Spleen (tissue), 11 donors: ENCODE data around the gene MBOAT2. TPM values are rescaled to one million over a fixed set of nuclear protein-coding genes. Genes with fewer than 3 reads are reported as not detected.

Experiments
- DNase-seq: peaks from one replicate; pipeline ENCODE4 v3.0.0-alpha.2; 2020
- H3K27ac ChIP-seq, 8 donors: fragments of 200-600 bp; sonication (generic) in 7 of 8; 1 replicate in 4 of 8; 2 replicates in 4 of 8; pipeline versions ENCODE4 v1.5.0 to v1.8.0; 2016 to 2021; ENCODE audit warnings: inconsistent platforms in 4 of 8, mild to moderate bottlenecking in 4 of 8, moderate library complexity in 1 of 8
- H3K27me3 ChIP-seq, 7 donors: fragments of 200-600 bp; sonication (generic) in 6 of 7; replicated peaks in 1 of 7; 1 replicate in 4 of 7; 2 replicates in 3 of 7; pipeline versions ENCODE4 v1.5.0 to v1.8.0; 2016 to 2021; ENCODE audit warnings: inconsistent platforms in 3 of 7, mild to moderate bottlenecking in 1 of 7
- H3K36me3 ChIP-seq, 6 donors: fragments of 200-600 bp; sonication (generic) in 5 of 6; 1 replicate in 4 of 6; 2 replicates in 2 of 6; pipeline versions ENCODE4 v1.5.0 to v1.8.0; 2016 to 2021; ENCODE audit warnings: inconsistent platforms in 2 of 6
- H3K4me1 ChIP-seq, 6 donors: fragments of 200-600 bp; sonication (generic) in 5 of 6; 1 replicate in 3 of 6; 2 replicates in 3 of 6; pipeline versions ENCODE4 v1.5.0 to v1.8.0; 2016 to 2021; ENCODE audit warnings: inconsistent platforms in 3 of 6
- H3K4me3 ChIP-seq, 8 donors: fragments of 200-600 bp; sonication (generic) in 7 of 8; 1 replicate in 4 of 8; 2 replicates in 4 of 8; pipeline versions ENCODE4 v1.5.0 to v1.8.0; 2016 to 2021; ENCODE audit warnings: inconsistent platforms in 4 of 8, mild to moderate bottlenecking in 4 of 8, moderate library complexity in 2 of 8
- H3K9me3 ChIP-seq, 8 donors: fragments of 200-600 bp; sonication (generic) in 7 of 8; 1 replicate in 4 of 8; 2 replicates in 4 of 8; pipeline versions ENCODE4 v1.5.0 to v1.8.0; 2016 to 2021; ENCODE audit warnings: inconsistent platforms in 4 of 8
- POLR2A ChIP-seq, 3 donors: fragments of 450-650 bp; IDR thresholded peaks; one replicate each; pipeline ENCODE4 v1.5.1; 2017; ENCODE audit warnings: antibody characterized with exemption in 3 of 3, mild to moderate bottlenecking in 1 of 3
- POLR2AphosphoS5 ChIP-seq, 3 donors: sonication (generic); formaldehyde crosslinking; IDR thresholded peaks; one replicate each; pipeline ENCODE4 v1.5.1; 2017; ENCODE audit warnings: antibody characterized with exemption in 3 of 3
- WGBS, 5 donors: extraction: QIAGEN DNeasy Blood & Tissue Kit in 3 of 5; methylation state at CpG; one replicate each; pipeline versions ENCODE4 v1.1.5 to v1.1.7; 2013 to 2018; 5-methylcytosine and 5-hydroxymethylcytosine counted together
- intact Hi-C: fragments of 100-400 bp; cut with DNase I; formaldehyde crosslinking; loops from one replicate; pipeline ENCODE4 v1.15.0; 2023; ENCODE audit warnings: low total_unique reads
- polyA plus RNA-seq, 3 donors: library from polyadenylated mRNA; stranded (reverse); fragments of 200-250 nt; gene quantifications; one replicate each; pipeline ENCODE4 v1.2.1, GENCODE V29; 2013
- total RNA-seq, 7 donors: library from RNA; depleted of rRNA in 3 of 7; stranded (reverse); fragments of >200 nt in 3 of 7; fragmentation: NEBNext Ultra II Directional in 4 of 7; extraction: Animal tissue kit (Norgen Biotek cat#: 25700) in 4 of 7; gene quantifications; one replicate each; pipeline versions ENCODE4 v1.1.0 to v1.2.1, GENCODE V29; 2016 to 2021
- TF ChIP-seq, protein P1 (sequence below), 11 experiments: fragments of 200-600 bp in 7 of 11; fragments of 450-650 bp in 4 of 11; sonication (generic) in 4 of 11; IDR thresholded peaks in 8 of 11; conservative IDR thresholded peaks in 3 of 11; 1 replicate in 7 of 11; 2 replicates in 4 of 11; pipeline versions ENCODE4 v1.4.0 to v1.8.0; 2016 to 2021; ENCODE audit warnings: antibody characterized with exemption in 11 of 11, inconsistent platforms in 4 of 11, mild to moderate bottlenecking in 1 of 11
- donor health status: healthy with polysubstance abuse.
- donor health status: DM: no; HTN: no; CAD: no; lungs with moderate emphysema.
- donor health status: DM: no; HTN: no; CAD: no.
- donor health status: Bipolar disorder and iron deficiency.
- donor health status: healthy.
- donor health status: DM: no; HTN: no; CAD: no.
- donor health status: DM: yes; HTN: yes; CAD: no.

MBOAT2 gene
- total and polyA plus RNA-seq, 10 donors, result 1.9 to 44.1 (median 18.3) TPM

DNA sequence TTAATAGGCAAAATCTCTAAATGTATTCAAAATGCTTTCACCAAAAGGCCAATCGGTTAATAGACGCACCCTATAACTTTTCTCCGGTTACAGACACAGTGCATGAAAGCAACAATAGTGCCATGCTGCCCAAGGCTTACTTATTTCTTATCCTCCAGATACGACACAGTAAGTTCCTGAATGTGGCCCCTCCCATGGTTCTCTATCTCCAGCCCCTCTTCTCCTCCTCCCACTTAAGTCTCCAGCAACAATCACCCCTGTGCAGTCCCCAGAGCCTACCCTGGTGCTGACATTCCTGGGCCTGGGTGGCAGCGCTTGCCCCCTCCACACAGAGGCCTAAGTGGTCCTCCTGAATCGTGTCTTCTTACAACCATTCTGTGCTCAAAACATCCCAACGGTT, 169.6 kb downstream of the MBOAT2 start:
- Histone ChIP-seq H3K4me3 (no peak overlapping the region), H3K36me3 (no peaks in the 10 kb centered on the region), H3K27ac (no peak overlapping the region), H3K9me3 (no peaks in the 10 kb centered on the region), H3K4me1 (peaks cover 22 to 79% (median 41%) of the 10 kb centered on the region in 6 donors), H3K27me3 (no peaks in the 10 kb centered on the region)
- DNase-seq, result no peak
- intact Hi-C loops, result no loop called here
- WGBS, 5 donors, result 86 to 96% (median 93%) methylated on average over 7 of the region's 7 CpGs
- TF ChIP-seq POLR2AphosphoS5 (IDR thresholded peaks at IDR 0.05), result no peak
- TF ChIP-seq, protein P1, sequence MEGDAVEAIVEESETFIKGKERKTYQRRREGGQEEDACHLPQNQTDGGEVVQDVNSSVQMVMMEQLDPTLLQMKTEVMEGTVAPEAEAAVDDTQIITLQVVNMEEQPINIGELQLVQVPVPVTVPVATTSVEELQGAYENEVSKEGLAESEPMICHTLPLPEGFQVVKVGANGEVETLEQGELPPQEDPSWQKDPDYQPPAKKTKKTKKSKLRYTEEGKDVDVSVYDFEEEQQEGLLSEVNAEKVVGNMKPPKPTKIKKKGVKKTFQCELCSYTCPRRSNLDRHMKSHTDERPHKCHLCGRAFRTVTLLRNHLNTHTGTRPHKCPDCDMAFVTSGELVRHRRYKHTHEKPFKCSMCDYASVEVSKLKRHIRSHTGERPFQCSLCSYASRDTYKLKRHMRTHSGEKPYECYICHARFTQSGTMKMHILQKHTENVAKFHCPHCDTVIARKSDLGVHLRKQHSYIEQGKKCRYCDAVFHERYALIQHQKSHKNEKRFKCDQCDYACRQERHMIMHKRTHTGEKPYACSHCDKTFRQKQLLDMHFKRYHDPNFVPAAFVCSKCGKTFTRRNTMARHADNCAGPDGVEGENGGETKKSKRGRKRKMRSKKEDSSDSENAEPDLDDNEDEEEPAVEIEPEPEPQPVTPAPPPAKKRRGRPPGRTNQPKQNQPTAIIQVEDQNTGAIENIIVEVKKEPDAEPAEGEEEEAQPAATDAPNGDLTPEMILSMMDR (IDR thresholded peaks at IDR 0.05 in 8 of 11, conservative IDR thresholded peaks at IDR 0.05 in 3 of 11), result no peak
- TF ChIP-seq POLR2A (IDR thresholded peaks at IDR 0.05), result no peak

DNA sequence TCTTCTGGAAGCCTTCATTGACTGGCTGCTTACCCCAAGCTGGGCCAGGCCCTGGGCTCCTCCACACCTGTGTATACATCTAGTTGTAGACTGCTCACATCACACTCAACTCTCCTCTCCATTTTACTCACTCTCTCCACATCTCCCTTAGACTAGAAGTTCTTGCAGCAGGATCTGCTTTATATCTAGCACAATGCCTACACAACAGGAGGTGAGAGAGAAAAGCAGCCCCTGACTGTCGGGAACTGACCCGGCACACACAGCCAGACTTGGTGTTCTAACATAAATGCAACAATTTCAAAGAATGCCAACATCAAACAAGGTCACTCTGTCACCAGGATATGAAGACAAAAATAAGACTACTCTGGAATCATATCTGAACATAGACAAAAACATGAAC, 172.0 kb downstream of the MBOAT2 start:
- no peaks in the 10 kb centered on the region for H3K27me3 ChIP-seq
- H3K27ac ChIP-seq, result no peak overlapping the region
- H3K4me1 ChIP-seq, result peaks cover 16 to 73% (median 31%) of the 10 kb centered on the region in 6 donors
- no peaks in the 10 kb centered on the region for H3K9me3 ChIP-seq
- no peak overlapping the region for H3K4me3 ChIP-seq
- no peak for TF ChIP-seq POLR2A (IDR thresholded peaks at IDR 0.05)
- TF ChIP-seq POLR2AphosphoS5 (IDR thresholded peaks at IDR 0.05), result no peak
- TF ChIP-seq, protein P1 (IDR thresholded peaks at IDR 0.05 in 8 of 11, conservative IDR thresholded peaks at IDR 0.05 in 3 of 11), result no peak
- 95 to 100% (median 98%) methylated on average over 2 of the region's 2 CpGs for WGBS, 5 donors
- DNase-seq, result no peak
- intact Hi-C loops, result no loop called here
- H3K36me3 ChIP-seq, result peaks cover 0 to 12% (median 4%) of the 10 kb centered on the region in 6 donors

DNA sequence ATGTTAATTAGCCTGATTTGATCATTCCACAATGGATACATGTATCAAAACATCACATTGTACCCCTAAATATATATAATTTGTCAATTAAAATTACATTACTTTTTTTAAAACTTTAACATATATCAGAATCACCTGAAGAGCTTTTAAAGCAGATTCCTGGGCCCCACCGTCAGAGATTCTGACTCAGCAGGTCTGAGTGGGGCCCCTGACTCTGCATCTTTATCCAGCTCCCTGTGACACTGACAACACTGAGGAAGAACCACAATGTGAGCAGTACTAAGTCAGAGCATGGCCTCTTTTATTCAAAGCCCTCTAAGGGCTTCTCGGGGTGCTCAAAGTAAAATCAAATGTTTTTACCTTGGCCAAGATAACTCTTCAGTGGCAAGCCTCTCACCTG, 175.8 kb downstream of the MBOAT2 start:
- Histone ChIP-seq H3K27ac (no peak overlapping the region), H3K9me3 (no peaks in the 10 kb centered on the region), H3K27me3 (no peaks in the 10 kb centered on the region), H3K4me1 (peaks cover 0 to 37% (median 4%) of the 10 kb centered on the region in 6 donors), H3K36me3 (peaks cover 0 to 39% (median 27%) of the 10 kb centered on the region in 6 donors), H3K4me3 (no peak overlapping the region)
- intact Hi-C loops, result no loop called here
- TF ChIP-seq, protein P1 (IDR thresholded peaks at IDR 0.05 in 8 of 11, conservative IDR thresholded peaks at IDR 0.05 in 3 of 11), result no peak
- TF ChIP-seq POLR2AphosphoS5 (IDR thresholded peaks at IDR 0.05) (no peak), POLR2A (IDR thresholded peaks at IDR 0.05) (no peak)
- WGBS, 5 donors, result 86 to 97% (median 93%) methylated on average over 2 of the region's 2 CpGs
- DNase-seq, result no peak

DNA sequence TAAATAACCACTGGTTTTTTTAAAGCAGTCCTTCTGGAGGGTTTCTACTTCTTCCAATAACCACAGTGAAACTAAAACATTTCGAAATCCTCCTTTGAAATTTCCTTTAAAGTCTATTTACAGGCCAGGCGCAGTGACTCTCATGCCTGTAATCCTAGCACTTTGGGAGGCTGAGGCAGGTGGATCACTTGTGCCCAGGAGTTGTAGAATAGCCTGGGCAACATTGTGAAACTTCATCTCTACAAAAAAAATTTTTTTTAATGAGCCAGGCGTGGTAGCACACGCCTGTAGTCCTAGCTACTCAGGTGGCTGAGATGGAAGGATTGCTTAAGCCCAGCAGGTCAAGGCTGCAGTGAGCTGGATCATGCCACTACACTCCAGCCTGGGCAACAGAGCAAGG, 181.3 kb downstream of the MBOAT2 start:
- no peaks in the 10 kb centered on the region for H3K9me3 ChIP-seq
- 52 to 76% (median 63%) methylated on average over 4 of the region's 4 CpGs for WGBS, 5 donors
- H3K27ac ChIP-seq, result peak overlapping the region in 3 of 8 donors; percentile 6 to 54 (median 16)
- peaks cover 0 to 23% (median 6%) of the 10 kb centered on the region in 6 donors for H3K4me1 ChIP-seq
- H3K36me3 ChIP-seq, result peaks cover 0 to 83% (median 39%) of the 10 kb centered on the region in 6 donors
- no peak for DNase-seq
- H3K27me3 ChIP-seq, result no peaks in the 10 kb centered on the region
- TF ChIP-seq POLR2A (IDR thresholded peaks at IDR 0.05) (no peak), POLR2AphosphoS5 (IDR thresholded peaks at IDR 0.05) (no peak)
- TF ChIP-seq, protein P1 (IDR thresholded peaks at IDR 0.05 in 8 of 11, conservative IDR thresholded peaks at IDR 0.05 in 3 of 11), result no peak
- no peak overlapping the region for H3K4me3 ChIP-seq
- intact Hi-C loops, result no loop called here
